ENCODE data around the gene SMOC2.

DNA sequence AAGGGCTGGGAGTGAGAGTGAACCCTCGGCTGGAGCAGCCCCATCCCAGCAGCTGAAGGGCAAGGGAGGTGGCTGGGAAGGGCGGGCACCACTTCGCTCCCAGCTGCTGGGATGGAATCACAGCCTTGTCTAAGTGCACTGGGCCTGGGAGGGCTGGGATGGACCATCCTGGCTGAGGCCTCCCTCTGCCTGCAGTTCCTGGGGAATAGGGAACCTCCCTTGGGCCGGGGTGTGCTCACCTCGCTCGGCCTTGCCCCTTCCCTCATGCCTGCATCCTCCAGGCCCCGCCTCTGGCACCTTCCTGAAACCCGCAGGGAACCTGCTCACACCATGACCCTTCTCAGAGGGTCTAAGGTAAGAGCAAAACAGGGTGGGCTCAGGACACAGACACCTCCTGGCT, 53.7 kb downstream of the SMOC2 start:
- TF ChIP-seq RAD21 (IDR thresholded peaks at IDR 0.05; ENCODE audit: low read depth): no peak
- TF ChIP-seq EP300 (IDR thresholded peaks at IDR 0.05; ENCODE audit: borderline replicate concordance): no peak
- no peak for TF ChIP-seq CEBPB (IDR thresholded peaks at IDR 0.05)
- no peak for TF ChIP-seq YY1 (IDR thresholded peaks at IDR 0.05; ENCODE audit: low read depth)
